Urinary bladder (tissue), 4 donors: ENCODE results near the gene RNF225. TPM values are rescaled to one million over a fixed set of nuclear protein-coding genes. Genes with fewer than 3 reads are reported as not detected.
A peak's percentile ranks its signal among the peaks of the same experiment; 100 is the strongest.
"Not testable (repeated sequence)": the region's sequence is repeated elsewhere in the genome, so short reads cannot be mapped to it uniquely, and the experiment has no call there.

Source experiments
- DNase-seq: peaks from one replicate; pipeline ENCODE4 v3.0.0-alpha.2; 2015; ENCODE audit errors: extremely low spot score
- H3K27ac ChIP-seq: one replicate; pipeline ENCODE4 v1.5.1; 2013; ENCODE audit warnings: low read depth, mild to moderate bottlenecking, moderate library complexity
- H3K36me3 ChIP-seq: one replicate; pipeline ENCODE4 v1.6.1; 2013; ENCODE audit warnings: mild to moderate bottlenecking, moderate library complexity; ENCODE audit not compliant: insufficient read depth
- H3K4me1 ChIP-seq: one replicate; pipeline ENCODE4 v1.6.1; 2013; ENCODE audit warnings: mild to moderate bottlenecking, moderate library complexity; ENCODE audit not compliant: insufficient read depth
- H3K4me3 ChIP-seq: one replicate; pipeline ENCODE4 v1.5.1; 2013; ENCODE audit warnings: low read depth, low read length
- WGBS: extraction: QIAGEN DNeasy Blood & Tissue Kit; methylation state at CpG from one replicate; pipeline ENCODE4 v1.1.7; 2013; 5-methylcytosine and 5-hydroxymethylcytosine counted together
- polyA plus RNA-seq: library from polyadenylated mRNA; stranded (reverse); fragments of 200-250 nt; gene quantifications from one replicate; pipeline ENCODE4 v1.2.3, GENCODE V29; 2013
- total RNA-seq: library from RNA; depleted of rRNA; stranded (reverse); fragments of >200 nt; gene quantifications from one replicate; pipeline ENCODE4 v1.2.3, GENCODE V29; 2014
- donor health status: healthy with polysubstance abuse.
- donor health status: healthy.

RNF225 gene
- total and polyA plus RNA-seq, 2 donors: 0.11 TPM; not detected in 1

DNA sequence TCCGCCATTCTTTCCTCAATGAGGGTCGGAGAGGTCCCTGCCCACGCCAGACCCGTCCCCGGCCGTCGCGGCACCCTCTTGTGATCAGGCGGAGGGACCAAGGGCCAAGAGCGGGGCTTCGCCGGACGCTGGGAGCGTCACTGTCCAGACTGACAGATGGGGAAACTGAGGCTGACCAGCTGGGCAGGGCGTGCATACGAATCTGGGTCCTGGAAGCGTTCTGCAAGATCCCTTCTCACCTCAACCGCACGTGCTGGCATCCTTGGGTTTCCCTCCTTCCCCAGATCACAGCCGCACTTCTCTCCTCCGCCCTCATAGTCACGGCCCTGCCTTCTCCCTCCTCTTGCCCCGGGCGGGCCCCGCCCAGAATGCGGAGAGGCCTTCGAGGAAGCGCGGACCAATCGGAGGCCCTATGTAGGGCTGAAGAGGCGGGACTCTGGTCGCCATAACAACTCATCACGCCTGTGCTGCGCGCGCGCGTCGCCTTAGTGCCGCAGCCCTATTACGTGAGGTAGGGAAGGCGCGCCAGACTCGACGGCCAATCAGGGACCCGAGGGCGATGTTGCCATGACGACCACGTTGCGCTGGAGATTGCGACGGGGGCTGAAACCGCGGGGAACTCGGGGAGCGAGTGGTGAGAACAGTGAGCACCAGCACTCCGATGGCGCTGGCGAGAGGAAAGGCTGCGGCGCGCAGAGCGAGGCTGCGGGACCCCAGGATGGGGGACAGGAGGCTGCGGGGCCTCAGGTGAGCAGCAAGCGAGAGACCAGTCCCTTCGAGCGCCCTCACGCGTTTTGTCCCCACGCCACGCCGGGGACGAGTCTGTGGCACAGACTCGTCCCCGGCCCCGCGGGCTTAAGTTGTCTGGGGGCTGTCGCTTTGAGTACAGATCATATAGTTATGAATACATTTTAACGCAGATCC is 5.7 kb downstream of the RNF225 start:
- no peaks in the 10 kb centered on the region for H3K36me3 ChIP-seq
- WGBS: 1% methylated on average over 80 of the region's 80 CpGs
- H3K27ac ChIP-seq: no peak overlapping the region
- peak overlapping the region; percentile 46 for H3K4me3 ChIP-seq
- no peaks in the 10 kb centered on the region for H3K4me1 ChIP-seq
- peak; percentile 96 for DNase-seq

DNA sequence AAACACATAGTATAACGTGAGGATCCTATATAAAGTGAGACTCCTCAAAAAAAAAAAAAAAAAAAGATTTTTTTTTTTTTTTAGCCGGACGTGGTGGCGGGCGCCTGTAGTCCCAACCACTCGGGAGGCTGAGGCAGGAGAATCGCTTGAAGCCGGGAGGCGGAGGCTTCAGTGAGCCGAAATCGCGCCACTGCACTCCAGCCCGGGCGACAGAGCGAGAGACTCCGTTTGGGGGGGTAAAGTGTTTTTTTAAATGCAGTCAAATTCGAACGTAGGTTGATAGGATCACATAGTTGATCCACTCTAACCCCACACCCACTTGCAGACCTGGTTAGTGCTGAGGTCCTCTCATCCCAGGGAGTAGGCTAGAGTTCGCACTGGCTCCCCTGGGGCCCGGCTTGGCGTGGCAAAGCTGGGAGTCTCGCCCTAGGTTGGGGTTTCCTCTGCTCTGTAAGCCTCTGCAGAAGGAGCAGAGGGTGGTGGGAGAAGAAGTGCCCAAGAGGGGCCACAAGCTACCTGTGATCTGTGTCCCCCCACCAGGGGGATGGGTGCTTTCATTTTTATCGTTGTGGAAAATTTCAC is 6.5 kb downstream of the RNF225 start:
- Histone ChIP-seq H3K4me1 (no peaks in the 10 kb centered on the region), H3K27ac (no peak overlapping the region), H3K4me3 (no peak overlapping the region), H3K36me3 (no peaks in the 10 kb centered on the region)
- WGBS: 30% methylated on average over 23 of the region's 23 CpGs
- DNase-seq: no peak

DNA sequence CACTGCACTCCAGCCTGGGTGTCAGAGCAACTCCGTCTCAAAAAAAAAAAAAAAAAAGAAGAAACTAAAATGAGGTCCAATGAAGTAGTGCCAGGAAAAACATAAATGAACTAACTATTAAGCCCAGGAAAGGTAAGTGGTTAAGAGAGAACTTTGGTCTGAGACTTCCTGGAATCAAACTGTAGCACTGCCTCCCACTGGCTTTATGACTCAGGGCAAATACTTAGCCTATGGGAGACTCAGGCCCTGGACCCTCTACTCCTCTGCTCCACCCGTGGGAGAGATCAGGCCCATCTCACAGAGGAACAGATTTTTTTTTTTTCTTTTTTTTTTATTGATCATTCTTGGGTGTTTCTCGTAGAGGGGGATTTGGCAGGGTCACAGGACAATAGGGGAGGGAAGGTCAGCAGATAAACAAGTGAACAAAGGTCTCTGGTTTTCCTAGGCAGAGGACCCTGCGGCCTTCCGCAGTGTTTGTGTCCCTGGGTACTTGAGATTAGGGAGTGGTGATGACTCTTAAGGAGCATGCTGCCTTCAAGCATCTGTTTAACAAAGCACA is 8.5 kb downstream of the RNF225 start:
- H3K4me3 ChIP-seq, H3K36me3 ChIP-seq, H3K27ac ChIP-seq, DNase-seq, H3K4me1 ChIP-seq: not testable (repeated sequence)
- WGBS: 79% methylated on average over 5 of the region's 5 CpGs

DNA sequence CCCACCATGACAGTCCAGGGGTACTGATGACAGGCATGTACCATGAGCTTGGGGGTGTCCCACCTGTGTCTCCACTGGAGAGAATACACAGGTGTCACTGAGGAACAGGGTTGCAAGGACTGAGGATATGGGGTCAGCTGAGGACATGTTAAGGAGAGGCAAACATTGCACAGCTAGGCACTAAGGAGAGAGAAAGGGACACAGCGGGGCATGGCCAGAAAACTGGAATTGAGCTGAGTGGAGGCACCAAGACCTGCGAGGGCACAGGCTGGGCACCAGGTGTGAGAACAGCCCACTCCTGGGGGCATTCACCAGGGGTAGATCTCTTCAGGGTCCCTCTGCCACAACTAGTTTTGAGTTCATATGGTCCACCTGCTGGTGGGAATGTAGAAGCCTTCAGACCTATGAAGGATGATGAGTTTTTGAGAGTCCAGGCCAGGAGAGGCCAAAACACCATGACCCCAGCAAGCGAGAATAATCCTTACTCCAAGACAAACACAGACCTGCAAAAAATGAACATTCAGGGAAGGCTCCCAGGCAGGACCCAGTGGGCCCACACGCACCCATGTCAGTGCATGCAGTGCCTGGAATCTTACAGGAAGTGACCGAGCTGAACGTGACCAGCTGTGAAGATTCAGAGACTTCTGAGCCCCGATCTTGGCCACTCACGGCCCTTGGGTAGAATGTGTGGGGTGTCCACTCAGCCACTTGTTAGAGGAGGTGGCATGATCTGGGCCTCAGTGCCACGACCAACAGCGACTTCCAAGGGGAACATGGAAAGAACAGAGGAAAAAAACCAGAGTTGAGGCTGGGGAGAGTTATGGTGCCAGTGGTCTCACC is 11.6 kb downstream of the RNF225 start:
- 61% methylated on average over 10 of the region's 10 CpGs for WGBS
- no peak overlapping the region for H3K27ac ChIP-seq
- no peaks in the 10 kb centered on the region for H3K4me1 ChIP-seq
- no peak for DNase-seq
- no peak overlapping the region for H3K4me3 ChIP-seq
- no peaks in the 10 kb centered on the region for H3K36me3 ChIP-seq

DNA sequence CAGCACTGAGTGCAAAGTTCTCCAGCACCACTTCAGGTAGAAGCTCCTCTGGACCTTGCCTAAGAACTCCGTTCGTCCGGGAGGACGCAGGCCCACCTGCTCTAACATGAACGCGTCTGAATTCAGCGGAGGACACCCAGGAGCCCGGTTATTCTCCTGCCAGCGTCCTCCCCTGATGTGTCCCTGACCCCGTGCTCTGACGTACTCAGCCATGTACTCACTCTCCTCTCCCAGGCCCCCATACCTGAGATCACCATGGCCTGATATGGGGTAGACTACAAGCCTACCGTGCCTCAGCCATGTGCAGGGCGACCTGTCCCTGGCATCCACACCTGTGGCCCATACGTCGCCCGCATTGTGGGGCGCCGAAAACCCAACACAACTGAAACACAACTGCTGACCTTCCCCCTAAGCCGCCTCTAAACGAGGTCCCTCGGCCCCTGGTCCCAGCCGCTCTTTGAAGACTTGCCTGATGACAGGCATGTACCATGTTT is 12.2 kb downstream of the RNF225 start:
- no peaks in the 10 kb centered on the region for H3K36me3 ChIP-seq
- H3K27ac ChIP-seq: peak overlapping the region; percentile 76
- peak overlapping the region; percentile 80 for H3K4me3 ChIP-seq
- 10% methylated on average over 22 of the region's 22 CpGs for WGBS
- no peaks in the 10 kb centered on the region for H3K4me1 ChIP-seq
- DNase-seq: no peak

DNA sequence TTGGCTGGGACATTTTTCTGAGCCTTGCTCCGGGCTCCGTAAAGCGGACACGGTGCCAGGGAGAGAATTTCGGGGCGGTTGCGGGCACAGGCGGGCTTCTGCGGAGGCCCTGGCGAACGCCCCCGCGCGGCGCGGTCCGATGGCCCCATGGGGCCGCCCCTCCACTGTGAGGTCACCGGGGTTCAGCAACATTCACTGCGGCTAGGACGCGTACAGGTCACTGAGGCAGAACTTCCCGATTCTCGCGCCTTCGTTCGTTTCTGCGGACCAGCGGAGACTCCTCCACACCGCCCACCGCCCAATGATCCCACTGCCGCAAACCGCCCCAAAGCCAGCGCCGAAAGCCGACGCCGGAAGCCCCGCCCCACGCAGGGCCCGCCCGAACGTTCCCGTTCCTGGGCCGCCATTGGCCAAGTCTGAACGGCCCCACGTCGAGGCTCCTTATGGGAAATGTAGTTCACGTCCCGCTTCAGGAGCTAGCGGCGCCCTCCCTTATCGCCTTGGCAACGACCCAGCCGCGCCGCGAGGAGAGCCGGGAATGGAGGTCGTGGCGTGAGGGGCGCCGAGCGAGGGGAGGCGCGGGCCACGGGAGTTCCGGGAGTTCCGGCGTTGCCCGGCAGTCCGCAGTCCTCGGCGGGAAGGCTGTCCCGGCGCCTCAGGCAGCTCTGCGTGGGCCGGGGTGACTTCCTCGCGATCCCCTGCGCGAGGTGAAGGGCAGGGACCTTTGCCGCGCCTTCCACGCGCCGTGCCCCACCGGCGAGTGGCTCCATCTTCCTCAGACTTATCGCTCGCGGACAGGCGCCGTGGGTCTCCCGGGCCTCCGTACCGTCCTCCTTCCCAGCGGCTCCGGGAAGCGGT is 12.9 kb downstream of the RNF225 start, which contains the start of gene ZNF584:
Gene ZNF584, plus strand, starts transcription at position 498 of the 858 bp plus-strand sequence. CDS start 499 bp downstream, outside the sequence.
- Histone ChIP-seq H3K36me3 (no peaks in the 10 kb centered on the region), H3K4me1 (no peaks in the 10 kb centered on the region), H3K27ac (peak within 1 kb of the TSS; percentile 76), H3K4me3 (peak within 1 kb of the TSS; percentile 80)
- under 1% methylated on average over 100 of the region's 100 CpGs for WGBS
- DNase-seq: peak; percentile 96

DNA sequence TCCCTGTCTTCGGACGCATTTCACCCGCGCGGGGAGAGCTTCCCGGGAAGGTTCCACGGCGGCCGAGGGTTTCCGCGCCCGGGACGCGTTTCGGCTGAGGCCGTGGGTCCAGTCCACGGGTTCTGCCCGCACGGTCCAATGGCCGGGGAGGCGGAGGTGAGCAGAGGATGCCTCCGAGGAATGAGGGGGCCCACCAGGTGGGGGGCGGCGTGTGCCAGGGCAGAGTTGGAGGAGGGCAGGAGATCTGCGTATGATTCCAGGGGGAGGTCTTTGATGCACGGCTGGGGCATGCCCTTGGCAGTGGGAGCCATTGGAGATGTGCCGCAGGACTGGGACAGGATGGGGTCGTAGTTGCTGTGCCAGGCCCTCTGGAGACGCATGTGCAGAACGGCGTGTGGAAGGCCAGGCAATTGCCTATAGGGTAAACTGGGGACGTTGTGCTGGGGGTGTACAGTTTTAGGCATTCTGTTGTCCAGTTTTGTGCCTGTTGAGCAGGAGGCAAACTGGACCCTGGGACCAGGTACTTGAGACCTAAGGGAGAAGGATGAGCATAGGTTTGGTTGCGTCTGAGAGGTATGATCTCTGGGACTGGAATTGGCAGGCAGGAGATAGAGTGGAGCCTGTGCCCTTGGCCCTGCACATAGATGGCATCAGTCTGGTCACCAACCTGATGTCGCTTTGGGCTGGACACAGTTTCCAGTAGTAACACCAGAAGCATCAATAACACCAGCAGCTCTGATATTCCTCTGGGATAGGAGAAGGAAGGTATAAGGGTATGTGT is 13.7 kb downstream of the RNF225 start:
- peak overlapping the region; percentile 80 for H3K4me3 ChIP-seq
- 3% methylated on average over 34 of the region's 34 CpGs for WGBS
- no peak for DNase-seq
- H3K27ac ChIP-seq: no peak overlapping the region
- H3K36me3 ChIP-seq: no peaks in the 10 kb centered on the region
- H3K4me1 ChIP-seq: no peaks in the 10 kb centered on the region

DNA sequence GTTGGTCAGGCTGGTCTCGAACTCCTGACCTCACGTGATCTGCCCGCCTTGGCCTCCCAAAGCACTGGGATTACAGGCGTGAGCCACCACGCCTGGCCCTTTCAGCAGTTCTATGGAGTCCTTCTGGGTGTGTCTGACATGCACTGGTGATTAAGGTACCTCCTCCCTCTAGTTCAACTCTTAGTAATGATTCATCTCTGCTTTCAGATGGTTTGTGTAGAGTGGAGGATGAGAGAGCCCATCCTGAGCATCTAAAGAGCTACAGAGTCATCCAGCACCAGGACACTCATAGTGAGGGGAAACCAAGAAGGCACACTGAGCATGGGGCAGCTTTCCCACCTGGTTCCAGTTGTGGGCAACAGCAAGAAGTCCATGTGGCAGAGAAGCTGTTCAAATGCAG is 21.1 kb downstream of the RNF225 start:
- Histone ChIP-seq H3K4me3 (no peak overlapping the region), H3K27ac (no peak overlapping the region), H3K4me1 (no peaks in the 10 kb centered on the region), H3K36me3 (peaks cover 8% of the 10 kb centered on the region)
- 99% methylated on average over 5 of the region's 5 CpGs for WGBS
- no peak for DNase-seq

DNA sequence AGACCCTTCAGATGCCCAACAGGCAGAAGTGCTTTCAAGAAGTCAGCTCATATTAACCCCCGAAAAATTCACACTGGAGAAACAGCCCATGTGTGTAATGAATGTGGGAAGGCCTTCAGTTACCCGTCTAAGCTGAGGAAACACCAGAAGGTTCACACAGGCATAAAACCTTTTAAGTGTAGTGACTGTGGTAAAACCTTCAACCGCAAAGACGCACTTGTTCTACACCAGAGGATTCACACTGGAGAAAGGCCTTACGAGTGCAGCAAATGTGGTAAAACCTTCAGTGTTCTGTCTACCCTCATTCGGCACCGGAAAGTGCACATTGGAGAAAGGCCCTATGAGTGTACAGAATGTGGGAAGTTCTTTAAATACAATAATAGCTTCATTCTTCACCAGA is 21.6 kb downstream of the RNF225 start:
- 98% methylated on average over 7 of the region's 7 CpGs for WGBS
- H3K36me3 ChIP-seq: peaks cover 8% of the 10 kb centered on the region
- no peaks in the 10 kb centered on the region for H3K4me1 ChIP-seq
- H3K27ac ChIP-seq: no peak overlapping the region
- DNase-seq: no peak
- no peak overlapping the region for H3K4me3 ChIP-seq

DNA sequence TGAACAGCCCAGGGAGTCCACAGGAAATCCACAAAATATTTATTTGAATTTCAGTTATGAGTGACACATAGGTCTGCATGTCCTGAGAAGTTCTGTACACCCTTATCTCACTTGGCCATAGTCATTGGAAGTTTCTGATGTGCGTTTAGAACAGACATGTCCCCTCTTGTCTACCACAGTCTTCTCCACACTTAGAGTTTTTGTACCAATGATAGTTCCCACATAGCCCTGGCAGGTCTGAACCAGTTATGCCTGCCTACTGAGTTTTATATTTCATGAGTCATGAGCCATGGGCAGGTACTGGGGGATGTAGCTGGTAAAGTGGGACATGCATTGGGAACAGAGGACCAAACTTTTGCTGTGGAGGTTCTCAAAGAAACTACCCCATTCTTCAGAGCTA is 33.2 kb downstream of the RNF225 start:
- Histone ChIP-seq H3K36me3 (peaks cover under 1% of the 10 kb centered on the region), H3K4me3 (no peak overlapping the region), H3K27ac (no peak overlapping the region), H3K4me1 (no peaks in the 10 kb centered on the region)
- no peak for DNase-seq
- WGBS: 54% methylated on average over 1 of the region's 1 CpG

DNA sequence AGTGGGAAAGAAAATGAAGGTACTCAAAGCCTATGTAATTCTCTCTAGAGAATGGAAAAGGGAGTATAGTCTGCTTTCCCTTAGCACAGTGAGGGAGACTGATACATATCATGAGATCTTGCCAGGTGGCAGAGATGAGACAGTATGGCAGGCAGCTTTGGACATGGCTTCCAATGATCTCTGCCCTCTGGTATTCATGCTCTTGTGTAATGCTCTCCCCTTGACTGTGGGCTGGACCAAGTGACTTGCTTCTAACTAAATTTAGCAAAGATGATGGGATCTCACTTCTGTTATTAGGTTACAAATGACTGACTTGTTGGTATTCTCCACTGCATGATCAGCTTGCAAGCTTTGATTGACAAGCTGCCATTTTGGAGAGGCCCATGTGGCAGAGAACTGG is 34.3 kb downstream of the RNF225 start:
- Histone ChIP-seq H3K27ac (no peak overlapping the region), H3K4me3 (no peak overlapping the region), H3K4me1 (no peaks in the 10 kb centered on the region), H3K36me3 (peaks cover 11% of the 10 kb centered on the region)
- DNase-seq: no peak

DNA sequence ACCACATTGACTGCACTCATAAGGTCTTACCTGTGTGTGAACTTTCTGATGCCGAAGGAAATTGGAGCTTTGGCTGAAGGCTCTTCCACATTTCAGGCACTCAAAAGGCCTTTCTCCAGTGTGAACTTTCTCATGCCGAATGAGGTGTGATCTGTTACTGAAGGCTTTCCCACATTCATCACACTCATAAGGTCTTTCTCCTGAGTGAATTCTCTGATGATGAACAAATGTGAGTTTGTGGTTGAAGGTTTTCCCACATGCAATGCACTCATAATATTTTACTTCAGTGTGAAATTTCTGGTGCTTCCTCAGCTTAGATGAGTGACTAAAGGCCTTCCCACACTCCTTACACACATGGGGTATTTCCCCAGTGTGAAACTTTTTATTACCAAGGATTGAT is 38.8 kb downstream of the RNF225 start:
- Histone ChIP-seq H3K4me1 (no peaks in the 10 kb centered on the region), H3K27ac (no peak overlapping the region), H3K4me3 (no peak overlapping the region), H3K36me3 (peaks cover 20% of the 10 kb centered on the region)
- DNase-seq: no peak
- WGBS: 96% methylated on average over 2 of the region's 2 CpGs
